T-cell (primary cell): ENCODE measurements around the gene KEL. TPM values are rescaled to one million over a fixed set of nuclear protein-coding genes. Genes with fewer than 3 reads are reported as not detected.

ENCODE experiments used
- ATAC-seq, 4 experiments: fragments of 200-7000 bp in 3 of 4; fragments of 150-1000 bp in 1 of 4; cut with Tn5 transposase; replicated peaks in 1 of 4; 1 replicate in 3 of 4; 2 replicates in 1 of 4; pipeline ENCODE4 v1.10.0; 2021; ENCODE audit warnings: moderate library complexity in 3 of 4, mild to moderate bottlenecking in 2 of 4, moderate number of reproducible peaks in 1 of 4
- CTCF ChIA-PET, 2 donors: fragments of 300-600 bp; sonication (Branson Sonifier 250); formaldehyde crosslinking; loops; one replicate each; lab custom pipeline; 2022; ENCODE audit warnings: antibody characterized with exemption in 2 of 2; lab: Charles Lee
- POLR2A ChIA-PET, 2 donors: fragments of 300-600 bp; sonication (Branson Sonifier 250); formaldehyde crosslinking; loops; one replicate each; lab custom pipeline; 2022; ENCODE audit warnings: antibody characterized with exemption in 2 of 2; lab: Charles Lee
- DNase-seq, 35 experiments: peaks; one replicate each; pipeline versions ENCODE4 v3.0.0 to v3.0.0-alpha.2; 2013 to 2023
- H3K27ac ChIP-seq: one replicate; pipeline ENCODE4 v1.5.1; 2013; ENCODE audit warnings: low read length
- H3K27me3 ChIP-seq, 2 experiments: replicated peaks in 1 of 2; 1 replicate in 1 of 2; 2 replicates in 1 of 2; pipeline versions ENCODE4 v1.6.1 to v1.7.0; 2013; ENCODE audit warnings: low read length in 1 of 2, mixed read lengths in 1 of 2; ENCODE audit not compliant: control insufficient read depth in 2 of 2, insufficient read depth in 2 of 2; ENCODE audit errors: extremely low read depth in 1 of 2
- H3K36me3 ChIP-seq, 2 donors: 1 replicate in 1 of 2; 2 replicates in 1 of 2; pipeline versions ENCODE4 v1.6.1 to v1.7.0; 2013; ENCODE audit warnings: low read length in 1 of 2; ENCODE audit not compliant: control insufficient read depth in 2 of 2, insufficient read depth in 1 of 2; ENCODE audit errors: extremely low read depth in 1 of 2
- H3K4me1 ChIP-seq, 2 experiments: 1 replicate in 1 of 2; 2 replicates in 1 of 2; pipeline versions ENCODE4 v1.6.1 to v1.7.0; 2013; ENCODE audit warnings: low read length in 2 of 2, mixed read lengths in 1 of 2; ENCODE audit not compliant: insufficient read depth in 2 of 2, control insufficient read depth in 1 of 2; ENCODE audit errors: extremely low read depth in 1 of 2
- H3K4me3 ChIP-seq, 2 donors: 1 replicate in 1 of 2; 2 replicates in 1 of 2; pipeline versions ENCODE4 v1.5.1 to v1.7.0; 2013; ENCODE audit warnings: mild to moderate bottlenecking in 2 of 2, low read length in 1 of 2, moderate library complexity in 1 of 2; ENCODE audit not compliant: control insufficient read depth in 1 of 2; ENCODE audit errors: extremely low read depth in 1 of 2
- H3K9me3 ChIP-seq: 2 replicates; pipeline ENCODE4 v1.7.0; 2013
- H3K27ac Mint-ChIP-seq, 2 donors: one replicate each; pipeline ENCODE4 v1.8.0; 2020 to 2021; ENCODE audit warnings: mild to moderate bottlenecking in 2 of 2, mixed read lengths in 2 of 2
- H3K27me3 Mint-ChIP-seq, 2 donors: one replicate each; pipeline ENCODE4 v1.8.0; 2021 to 2022; ENCODE audit warnings: mixed read lengths in 2 of 2
- H3K36me3 Mint-ChIP-seq: one replicate; pipeline ENCODE4 v1.8.0; 2021; ENCODE audit warnings: mixed read lengths
- H3K4me1 Mint-ChIP-seq, 3 donors: one replicate each; pipeline ENCODE4 v1.8.0; 2020 to 2022; ENCODE audit warnings: mixed read lengths in 3 of 3, mild to moderate bottlenecking in 1 of 3
- H3K4me3 Mint-ChIP-seq, 3 donors: one replicate each; pipeline ENCODE4 v1.8.0; 2020 to 2022; ENCODE audit warnings: mild to moderate bottlenecking in 3 of 3, mixed read lengths in 3 of 3, moderate library complexity in 3 of 3
- H3K9me3 Mint-ChIP-seq, 3 donors: one replicate each; pipeline ENCODE4 v1.8.0; 2020 to 2022; ENCODE audit warnings: mixed read lengths in 3 of 3
- WGBS: methylation state at CpG from one replicate; pipeline ENCODE4 v1.1.5; 2013; ENCODE audit warnings: missing lambda C conversion rate; ENCODE audit not compliant: insufficient coverage; 5-methylcytosine and 5-hydroxymethylcytosine counted together
- total RNA-seq, 35 experiments: library from RNA in 6 of 35; stranded (reverse) in 6 of 35; fragments of 120-200 nt in 1 of 35; gene quantifications; one replicate each; pipeline versions ENCODE4 v1.2.1 to v1.2.4 and lab custom pipeline; 2013 to 2026

The KEL gene
- total RNA-seq, 5 donors from 2014 or later (not counting 1 experiment from before 2014, with no cell fraction given): 0.14 to 0.82 (median 0.28) TPM

DNA sequence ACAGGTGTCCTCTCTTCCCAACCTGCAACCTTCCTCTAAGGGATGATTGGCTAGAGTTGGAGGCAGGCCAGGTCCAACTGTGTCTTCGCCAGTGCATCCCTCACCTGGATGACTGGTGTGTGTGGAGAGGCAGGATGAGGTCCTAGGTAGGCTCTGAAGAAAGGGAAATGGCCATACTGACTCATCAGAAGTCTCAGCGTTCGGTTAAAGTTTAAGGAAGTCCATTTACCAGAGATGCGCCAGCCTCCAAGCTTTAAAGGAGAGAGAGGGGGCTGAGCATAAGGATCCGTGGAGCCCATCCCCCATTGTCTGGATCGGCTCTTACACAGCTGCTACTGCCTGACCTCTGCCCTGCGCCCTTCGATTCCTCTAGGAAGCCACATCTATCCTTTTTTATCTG lies 4.4 kb downstream of the KEL start:
- Mint-ChIP-seq H3K4me1 (no peaks in the 10 kb centered on the region), H3K27me3 (peaks cover 16 to 24% of the 10 kb centered on the region in 2 donors), H3K27ac (no peak overlapping the region), H3K9me3 (peaks cover 14 to 29% (median 21%) of the 10 kb centered on the region in 3 donors), H3K4me3 (no peak overlapping the region), H3K36me3 (no peaks in the 10 kb centered on the region)
- no peak for ATAC-seq
- ChIA-PET CTCF (no interaction called here), POLR2A (no interaction called here)
- peaks cover 0 to 27% of the 10 kb centered on the region in 2 experiments for H3K27me3 ChIP-seq
- no peaks in the 10 kb centered on the region for H3K9me3 ChIP-seq
- no peak for DNase-seq
- H3K36me3 ChIP-seq: no peaks in the 10 kb centered on the region
- no peak overlapping the region for H3K27ac ChIP-seq
- no peak overlapping the region for H3K4me3 ChIP-seq
- no peaks in the 10 kb centered on the region for H3K4me1 ChIP-seq
- 76% methylated on average over 5 of the region's 8 CpGs for WGBS

DNA sequence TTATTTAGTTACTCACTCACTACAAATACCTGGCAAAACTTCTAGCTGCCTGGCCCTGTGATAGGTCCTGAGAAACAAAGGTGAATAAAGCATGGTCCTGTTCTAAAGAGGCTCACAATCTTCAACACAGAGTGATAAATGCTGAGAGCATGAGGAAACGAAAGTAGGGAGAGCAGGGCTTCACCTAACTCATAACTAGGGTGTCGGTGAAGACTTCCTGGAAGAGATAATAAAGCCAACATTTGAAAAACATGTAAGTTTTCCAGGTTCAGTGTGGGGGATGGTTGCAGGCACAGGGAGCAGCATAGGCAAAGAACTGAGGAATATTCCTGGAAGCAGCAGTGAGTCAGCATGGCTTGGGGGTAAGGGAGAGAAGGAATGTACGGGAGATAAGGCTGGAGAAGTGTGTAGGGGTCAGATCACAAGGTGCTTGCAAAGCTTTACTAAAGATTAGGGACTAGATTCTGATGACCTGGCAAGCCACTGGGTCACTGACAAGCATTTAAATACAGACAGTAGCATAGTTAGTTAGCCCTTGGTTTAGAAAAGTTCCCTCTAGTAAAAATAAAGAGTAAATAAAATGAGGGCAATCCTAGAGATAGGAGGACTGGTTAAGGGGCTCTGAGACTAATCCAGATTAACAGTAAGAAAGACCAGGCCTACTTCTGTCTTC lies 5.1 kb downstream of the KEL start:
- no peak overlapping the region for H3K4me3 Mint-ChIP-seq
- no peaks in the 10 kb centered on the region for H3K36me3 Mint-ChIP-seq
- Histone ChIP-seq H3K9me3 (no peaks in the 10 kb centered on the region), H3K4me3 (no peak overlapping the region), H3K4me1 (no peaks in the 10 kb centered on the region), H3K27me3 (peaks cover 0 to 26% of the 10 kb centered on the region in 2 experiments), H3K27ac (no peak overlapping the region), H3K36me3 (no peaks in the 10 kb centered on the region)
- ChIA-PET CTCF (no interaction called here), POLR2A (no interaction called here)
- no peak overlapping the region for H3K27ac Mint-ChIP-seq
- no peak for DNase-seq
- H3K9me3 Mint-ChIP-seq: peaks cover 14 to 29% (median 21%) of the 10 kb centered on the region in 3 donors
- WGBS: 67% methylated on average over 1 of the region's 3 CpGs
- H3K27me3 Mint-ChIP-seq: peaks cover 16 to 23% of the 10 kb centered on the region in 2 donors
- H3K4me1 Mint-ChIP-seq: no peaks in the 10 kb centered on the region
- no peak for ATAC-seq

DNA sequence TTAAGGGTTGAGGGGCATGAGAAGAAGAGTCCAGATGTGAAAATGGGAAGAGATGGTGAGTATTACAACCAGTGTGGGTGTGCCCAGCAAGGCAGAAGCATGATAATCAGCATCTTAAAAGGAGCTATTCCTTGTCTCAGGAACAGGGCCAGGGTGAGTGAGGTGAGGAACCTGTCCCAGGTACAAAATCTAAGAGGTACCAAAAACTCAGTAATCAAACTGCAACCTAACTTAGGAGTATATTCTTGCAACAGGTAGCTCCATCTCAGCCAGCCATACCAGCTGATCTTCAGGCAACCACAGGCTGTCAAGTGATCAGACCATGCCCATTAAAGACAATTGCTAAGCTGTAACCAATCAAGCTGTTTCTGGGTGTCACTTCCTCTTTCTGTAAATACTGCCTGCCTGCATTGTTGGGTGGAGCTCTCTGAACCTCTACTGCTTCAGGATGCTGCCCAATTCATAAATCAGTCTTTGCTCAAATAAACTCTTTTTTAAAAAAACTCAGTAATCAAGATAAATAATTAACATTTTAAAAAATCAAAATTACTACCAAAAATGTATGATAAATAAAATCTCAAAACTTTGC lies 7.4 kb downstream of the KEL start:
- POLR2A ChIA-PET: no interaction called here
- Mint-ChIP-seq H3K27ac (no peak overlapping the region), H3K9me3 (peaks cover 14 to 29% (median 21%) of the 10 kb centered on the region in 3 donors), H3K4me3 (no peak overlapping the region), H3K36me3 (no peaks in the 10 kb centered on the region), H3K27me3 (peaks cover 9 to 20% of the 10 kb centered on the region in 2 donors), H3K4me1 (no peaks in the 10 kb centered on the region)
- DNase-seq (no peak), ATAC-seq (no peak)
- no peak overlapping the region for H3K4me3 ChIP-seq
- no peaks in the 10 kb centered on the region for H3K4me1 ChIP-seq
- H3K9me3 ChIP-seq: no peaks in the 10 kb centered on the region
- H3K27me3 ChIP-seq: peaks cover 0 to 14% of the 10 kb centered on the region in 2 experiments
- no peak overlapping the region for H3K27ac ChIP-seq
- CTCF ChIA-PET: no interaction called here
- H3K36me3 ChIP-seq: no peaks in the 10 kb centered on the region

DNA sequence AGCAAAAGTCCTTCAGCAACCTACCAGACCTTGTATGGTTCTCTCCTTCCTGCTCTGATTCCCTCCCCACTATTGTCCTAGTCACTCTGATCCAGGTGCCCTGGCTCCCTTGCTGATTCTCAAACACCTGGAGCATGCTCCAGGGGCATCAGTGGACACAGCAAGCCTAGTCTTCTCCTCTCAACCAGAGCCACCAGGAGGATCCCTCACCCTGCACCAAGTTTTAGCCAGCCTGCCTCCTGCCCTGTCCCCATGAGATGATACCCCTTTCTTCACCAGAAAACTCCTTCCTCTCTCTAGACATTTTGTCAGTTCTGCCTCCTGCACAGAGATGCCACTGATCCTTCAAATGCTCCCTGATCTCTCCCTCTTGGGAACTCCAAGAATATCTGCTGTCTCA lies 11.9 kb downstream of the KEL start:
- Histone ChIP-seq H3K36me3 (no peaks in the 10 kb centered on the region), H3K4me1 (no peaks in the 10 kb centered on the region), H3K27me3 (peaks cover 0 to 15% of the 10 kb centered on the region in 2 experiments), H3K27ac (no peak overlapping the region), H3K4me3 (no peak overlapping the region), H3K9me3 (no peaks in the 10 kb centered on the region)
- ChIA-PET POLR2A (no interaction called here), CTCF (no interaction called here)
- DNase-seq (no peak), ATAC-seq (no peak)
- Mint-ChIP-seq H3K4me3 (no peak overlapping the region), H3K27ac (no peak overlapping the region), H3K27me3 (peaks cover 9 to 17% of the 10 kb centered on the region in 2 donors), H3K4me1 (no peaks in the 10 kb centered on the region), H3K9me3 (peaks cover 3 to 12% (median 6%) of the 10 kb centered on the region in 3 donors), H3K36me3 (no peaks in the 10 kb centered on the region)

DNA sequence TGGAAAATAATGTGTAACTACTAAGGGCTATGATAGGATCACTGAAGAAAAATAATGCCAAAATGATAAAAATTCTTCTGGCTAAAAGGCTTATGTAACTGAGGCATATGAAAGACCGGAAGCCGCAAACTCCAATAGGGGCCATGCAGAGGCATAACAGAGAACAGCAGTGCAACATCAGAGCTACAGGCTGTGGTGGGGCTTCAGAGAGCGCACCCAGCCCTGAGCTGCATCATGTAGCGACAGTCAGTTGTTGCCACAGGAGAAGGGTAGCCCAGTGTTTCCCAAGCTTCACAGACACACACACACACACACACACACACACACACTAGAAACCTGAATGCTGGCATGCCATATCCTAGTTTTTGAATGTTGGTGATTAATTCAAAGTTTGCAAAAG lies 13.6 kb downstream of the KEL start:
- CTCF ChIA-PET: no interaction called here
- no peak overlapping the region for H3K27ac ChIP-seq
- no peaks in the 10 kb centered on the region for H3K4me1 ChIP-seq
- ATAC-seq (no peak), DNase-seq (no peak)
- Mint-ChIP-seq H3K27ac (no peak overlapping the region), H3K4me1 (no peaks in the 10 kb centered on the region), H3K36me3 (no peaks in the 10 kb centered on the region), H3K9me3 (peaks cover 0 to under 1% (median 0%) of the 10 kb centered on the region in 3 donors), H3K27me3 (peaks cover 12 to 23% of the 10 kb centered on the region in 2 donors), H3K4me3 (no peak overlapping the region)
- H3K4me3 ChIP-seq: no peak overlapping the region
- no peaks in the 10 kb centered on the region for H3K9me3 ChIP-seq
- H3K36me3 ChIP-seq: no peaks in the 10 kb centered on the region
- 100% methylated on average over 3 of the region's 4 CpGs for WGBS
- H3K27me3 ChIP-seq: peaks cover 0 to 25% of the 10 kb centered on the region in 2 experiments
- POLR2A ChIA-PET: no interaction called here

DNA sequence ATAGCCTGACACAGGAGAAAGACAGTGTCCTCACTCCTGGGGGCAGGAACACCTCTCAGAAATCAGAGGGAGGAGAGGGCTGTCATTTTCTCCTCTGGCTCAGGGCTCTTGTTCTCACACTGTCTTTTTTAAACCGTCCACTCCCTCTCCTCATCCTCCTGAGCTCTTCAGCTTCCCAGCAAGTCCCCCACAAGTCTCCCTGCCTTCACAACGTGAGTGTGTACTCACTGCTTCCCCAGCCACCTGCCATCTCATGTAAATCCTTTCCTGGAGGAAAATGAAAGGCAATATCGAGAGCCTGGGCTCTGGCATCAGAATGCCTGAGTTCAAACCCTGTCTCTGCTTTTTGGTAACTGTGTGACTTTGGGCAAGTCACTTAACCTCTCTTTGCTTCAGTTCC lies 17.2 kb downstream of the KEL start:
- no peak overlapping the region for H3K4me3 ChIP-seq
- WGBS: 59% methylated on average over 2 of the region's 3 CpGs
- H3K27ac ChIP-seq: no peak overlapping the region
- DNase-seq: no peak
- no peaks in the 10 kb centered on the region for H3K9me3 ChIP-seq
- H3K4me1 ChIP-seq: no peaks in the 10 kb centered on the region
- ATAC-seq: no peak
- H3K27me3 Mint-ChIP-seq: peaks cover 12 to 21% of the 10 kb centered on the region in 2 donors
- H3K27ac Mint-ChIP-seq: no peak overlapping the region
- no peaks in the 10 kb centered on the region for H3K36me3 ChIP-seq
- peaks cover 0 to 36% of the 10 kb centered on the region in 2 experiments for H3K27me3 ChIP-seq
- H3K4me1 Mint-ChIP-seq: no peaks in the 10 kb centered on the region
- H3K4me3 Mint-ChIP-seq: no peak overlapping the region
- no peaks in the 10 kb centered on the region for H3K36me3 Mint-ChIP-seq
- H3K9me3 Mint-ChIP-seq: no peaks in the 10 kb centered on the region
- ChIA-PET POLR2A (interaction anchor here in 1 of 2 donors (0.7 kb wide), 1 partner anchor 298 kb away, joined by 4 read pairs; no protein-coding TSS in a partner anchor), CTCF (no interaction called here)
